ENCODE results near the gene PRKCB.

DNA sequence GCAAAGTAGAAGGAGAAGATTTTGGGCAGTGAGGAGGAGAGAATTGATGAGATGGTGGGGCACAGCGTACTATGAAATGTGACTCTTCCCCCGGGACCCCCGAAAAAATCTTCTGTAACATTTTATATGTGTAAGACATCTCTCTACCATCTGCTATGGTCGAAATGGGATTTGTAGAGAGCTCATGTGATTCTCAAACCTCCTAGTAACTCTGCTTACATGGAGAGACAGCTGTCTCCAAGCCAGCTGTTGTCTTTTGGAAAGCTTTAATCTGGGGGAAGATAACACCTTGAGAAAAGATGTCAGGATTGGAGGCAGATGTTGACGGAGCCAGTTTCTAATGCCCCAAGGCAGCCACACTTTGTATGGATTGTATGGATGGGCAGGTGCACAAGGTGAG lies 94.1 kb downstream of the PRKCB start:
- TF ChIP-seq, protein P1, sequence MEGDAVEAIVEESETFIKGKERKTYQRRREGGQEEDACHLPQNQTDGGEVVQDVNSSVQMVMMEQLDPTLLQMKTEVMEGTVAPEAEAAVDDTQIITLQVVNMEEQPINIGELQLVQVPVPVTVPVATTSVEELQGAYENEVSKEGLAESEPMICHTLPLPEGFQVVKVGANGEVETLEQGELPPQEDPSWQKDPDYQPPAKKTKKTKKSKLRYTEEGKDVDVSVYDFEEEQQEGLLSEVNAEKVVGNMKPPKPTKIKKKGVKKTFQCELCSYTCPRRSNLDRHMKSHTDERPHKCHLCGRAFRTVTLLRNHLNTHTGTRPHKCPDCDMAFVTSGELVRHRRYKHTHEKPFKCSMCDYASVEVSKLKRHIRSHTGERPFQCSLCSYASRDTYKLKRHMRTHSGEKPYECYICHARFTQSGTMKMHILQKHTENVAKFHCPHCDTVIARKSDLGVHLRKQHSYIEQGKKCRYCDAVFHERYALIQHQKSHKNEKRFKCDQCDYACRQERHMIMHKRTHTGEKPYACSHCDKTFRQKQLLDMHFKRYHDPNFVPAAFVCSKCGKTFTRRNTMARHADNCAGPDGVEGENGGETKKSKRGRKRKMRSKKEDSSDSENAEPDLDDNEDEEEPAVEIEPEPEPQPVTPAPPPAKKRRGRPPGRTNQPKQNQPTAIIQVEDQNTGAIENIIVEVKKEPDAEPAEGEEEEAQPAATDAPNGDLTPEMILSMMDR (IDR thresholded peaks at IDR 0.05; ENCODE audit: insufficient read depth, low read length), result no peak
- no peak for TF ChIP-seq GABPA (IDR thresholded peaks at IDR 0.05; ENCODE audit: low read depth)
- TF ChIP-seq POLR2AphosphoS5 (IDR thresholded peaks at IDR 0.05; ENCODE audit: low read depth), result no peak

All from HL-60 (cell line).